Lower leg skin (tissue), 4 donors: ENCODE results near the gene ISCU. TPM values are rescaled to one million over a fixed set of nuclear protein-coding genes. Genes with fewer than 3 reads are reported as not detected.

Source experiments
- DNase-seq, 2 donors: peaks; one replicate each; pipeline ENCODE4 v3.0.0-alpha.2; 2019; ENCODE audit warnings: low spot score in 2 of 2
- H3K4me3 ChIP-seq: fragments of 200-600 bp; sonication (generic); 2 replicates; pipeline ENCODE4 v1.5.1; 2017; ENCODE audit warnings: mild to moderate bottlenecking, low read depth; ENCODE audit not compliant: poor library complexity, severe bottlenecking
- CTCF ChIP-seq, 3 donors: fragments of 450-650 bp; IDR thresholded peaks; one replicate each; pipeline ENCODE4 v1.5.1; 2016; ENCODE audit warnings: antibody characterized with exemption in 3 of 3, mild to moderate bottlenecking in 3 of 3, moderate library complexity in 2 of 3
- POLR2A ChIP-seq, 2 donors: fragments of 450-650 bp; IDR thresholded peaks; one replicate each; pipeline ENCODE4 v1.6.1; 2016 to 2017; ENCODE audit warnings: antibody characterized with exemption in 2 of 2, mild to moderate bottlenecking in 1 of 2, moderate library complexity in 1 of 2
- WGBS, 2 donors: methylation state at CpG; one replicate each; pipeline ENCODE4 v1.1.5; 2018; 5-methylcytosine and 5-hydroxymethylcytosine counted together
- intact Hi-C: fragments of 100-400 bp; cut with DNase I; formaldehyde crosslinking; loops from one replicate; pipeline ENCODE4 v1.15.0; 2023; ENCODE audit warnings: low total_unique reads
- total RNA-seq, 4 donors: library from RNA; depleted of rRNA; stranded (reverse); fragments of >200 nt; gene quantifications; one replicate each; pipeline ENCODE4 v1.1.0, GENCODE V29; 2016

The ISCU gene
- total RNA-seq, 4 donors from 2014 or later, result 94.7 to 175 (median 137) TPM

- TF ChIP-seq CTCF (IDR thresholded peaks at IDR 0.05) (no peak), POLR2A (IDR thresholded peaks at IDR 0.05) (no peak)
- H3K4me3 ChIP-seq, result no peak overlapping the region
- 30 to 52% methylated on average over 3 of the region's 3 CpGs for WGBS, 2 donors
- intact Hi-C loops, result no loop called here
- DNase-seq, result peak in 1 of 2 donors; percentile 37
These were observed 18.1 kb downstream of the ISCU start for GRCh38 chr12:108580531-108580930.

- intact Hi-C loops, result no loop called here
- no peak overlapping the region for H3K4me3 ChIP-seq
- 84 to 87% methylated on average over 22 to 27 of the region's 33 CpGs for WGBS, 2 donors
- no peak for DNase-seq
- TF ChIP-seq CTCF (IDR thresholded peaks at IDR 0.05) (no peak), POLR2A (IDR thresholded peaks at IDR 0.05) (no peak)
These were observed 19.2 kb downstream of the ISCU start for GRCh38 chr12:108581311-108582227.

DNA sequence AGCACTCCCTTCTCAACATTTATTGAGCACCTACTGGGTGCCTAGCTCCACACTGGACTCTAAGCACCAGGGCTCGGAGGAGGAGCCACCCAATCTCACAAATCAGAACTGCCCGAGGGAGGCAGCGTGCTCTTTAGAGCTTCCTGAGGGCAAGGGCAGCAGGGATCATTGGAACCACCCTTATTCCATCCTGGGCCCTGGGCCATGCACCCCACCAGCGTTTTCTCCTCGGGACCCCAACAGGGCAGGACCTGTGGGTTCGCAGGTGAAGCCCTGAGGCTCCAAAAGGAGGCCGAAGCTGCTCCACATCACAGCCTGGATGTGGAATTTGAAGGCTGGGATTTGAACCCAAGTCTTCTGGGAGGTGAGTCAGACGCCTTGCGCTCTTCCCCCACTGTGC, 20.1 kb downstream of the ISCU start:
- TF ChIP-seq CTCF (IDR thresholded peaks at IDR 0.05) (no peak), POLR2A (IDR thresholded peaks at IDR 0.05) (no peak)
- intact Hi-C loops, result no loop called here
- no peak for DNase-seq
- 77 to 87% methylated on average over 8 to 9 of the region's 9 CpGs for WGBS, 2 donors
- H3K4me3 ChIP-seq, result no peak overlapping the region

GRCh38 chr12:108582978-108583770, 20.8 kb downstream of the ISCU start:
- intact Hi-C loops, result no loop called here
- WGBS, 2 donors, result 71 to 80% methylated on average over 10 of the region's 10 CpGs
- H3K4me3 ChIP-seq, result no peak overlapping the region
- no peak for DNase-seq
- TF ChIP-seq POLR2A (IDR thresholded peaks at IDR 0.05) (no peak), CTCF (IDR thresholded peaks at IDR 0.05) (no peak)

DNA sequence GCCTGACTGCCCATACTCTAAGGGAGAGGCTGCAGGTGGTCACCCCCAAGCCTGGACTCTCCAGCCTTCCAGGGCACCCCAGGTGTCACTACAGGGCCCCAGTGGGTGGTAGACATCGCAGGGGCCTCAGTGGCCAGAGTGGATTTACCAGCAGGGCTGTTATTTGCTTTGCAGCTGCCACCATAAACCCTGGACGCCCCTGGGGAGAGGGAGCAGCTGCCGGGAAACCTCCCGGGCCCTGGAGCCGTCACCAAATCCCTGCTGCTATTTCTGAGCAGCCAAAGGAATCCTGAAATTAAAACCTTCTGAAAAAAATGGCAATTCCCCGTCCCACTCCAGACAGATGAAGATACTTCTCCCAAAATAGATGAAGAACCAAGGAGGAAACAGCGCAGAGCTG, 21.6 kb downstream of the ISCU start:
- DNase-seq, result no peak
- H3K4me3 ChIP-seq, result no peak overlapping the region
- 51 to 58% methylated on average over 7 of the region's 7 CpGs for WGBS, 2 donors
- intact Hi-C loops, result no loop called here
- TF ChIP-seq CTCF (IDR thresholded peaks at IDR 0.05), result no peak
